HepG2 (cell line): ENCODE results near the gene LCN1. TPM values are rescaled to one million over a fixed set of nuclear protein-coding genes. Genes with fewer than 3 reads are reported as not detected.
A peak's percentile ranks its signal among the peaks of the same experiment; 100 is the strongest.

Source experiments
- CC2D1A ChIP-seq: sonication (generic); formaldehyde crosslinking; IDR thresholded peaks from 2 replicates; pipeline ENCODE4 v1.8.1; 2023; ENCODE audit warnings: mild to moderate bottlenecking, missing genetic modification reagents
- ELF4 ChIP-seq: sonication (generic); formaldehyde crosslinking; IDR thresholded peaks from 2 replicates; pipeline ENCODE4 v1.5.0; 2020; ENCODE audit warnings: missing genetic modification reagents, mild to moderate bottlenecking, moderate library complexity, borderline replicate concordance
- HES4 ChIP-seq: sonication (generic); formaldehyde crosslinking; IDR thresholded peaks from 2 replicates; pipeline ENCODE4 v1.9.0; 2021; ENCODE audit warnings: mild to moderate bottlenecking, missing genetic modification reagents, borderline replicate concordance
- MIER2 ChIP-seq: IDR thresholded peaks from 2 replicates; pipeline ENCODE4 v1.6.1; 2016; ENCODE audit warnings: missing biosample characterization, missing genetic modification reagents
- MYNN ChIP-seq: sonication (generic); formaldehyde crosslinking; IDR thresholded peaks from 2 replicates; pipeline ENCODE4 v1.4.0; 2020; ENCODE audit warnings: mild to moderate bottlenecking, low read depth, missing genetic modification reagents
- RAD21 ChIP-seq: fragments of 450-650 bp; formaldehyde crosslinking; IDR thresholded peaks from 2 replicates; pipeline ENCODE4 v1.5.0; 2020; ENCODE audit warnings: mild to moderate bottlenecking
- SRF ChIP-seq: IDR thresholded peaks from 2 replicates; pipeline ENCODE4 v1.6.1; 2011; ENCODE audit warnings: mild to moderate bottlenecking, low read depth, low read length, moderate library complexity
- TBX2 ChIP-seq: sonication (generic); formaldehyde crosslinking; IDR thresholded peaks from 2 replicates; pipeline ENCODE4 v1.5.0; 2020; ENCODE audit warnings: missing genetic modification reagents, mild to moderate bottlenecking, borderline replicate concordance
- YEATS2 ChIP-seq: sonication (generic); formaldehyde crosslinking; IDR thresholded peaks from 2 replicates; pipeline ENCODE4 v1.4.0; 2020; ENCODE audit warnings: missing genetic modification reagents, borderline replicate concordance
- ZBTB38 ChIP-seq: sonication (generic); formaldehyde crosslinking; IDR thresholded peaks from 2 replicates; pipeline ENCODE4 v1.5.1; 2020; ENCODE audit warnings: mild to moderate bottlenecking, missing genetic modification reagents
- ZEB1 ChIP-seq: IDR thresholded peaks from 2 replicates; pipeline ENCODE4 v1.6.1; 2012; ENCODE audit warnings: mild to moderate bottlenecking, low read depth, inconsistent platforms; ENCODE audit not compliant: insufficient replicate concordance
- ZNF253 ChIP-seq: sonication (generic); formaldehyde crosslinking; IDR thresholded peaks from 2 replicates; pipeline ENCODE4 v1.8.0; 2022; ENCODE audit warnings: mild to moderate bottlenecking, missing genetic modification reagents, borderline replicate concordance
- ZNF264 ChIP-seq: sonication (generic); formaldehyde crosslinking; IDR thresholded peaks from 2 replicates; pipeline ENCODE4 v1.4.0; 2020; ENCODE audit warnings: missing genetic modification reagents
- ZNF792 ChIP-seq: IDR thresholded peaks from 2 replicates; pipeline ENCODE4 v1.6.1; 2016
- polyA plus RNA-seq, 8 experiments: library from polyadenylated mRNA; depleted of rRNA in 3 of 8; stranded (reverse) in 7 of 8; unstranded in 1 of 8; fragments of >200 nt; fragmentation: Illumina TruSeq in 4 of 8; extraction: Trizol in 4 of 8; gene quantifications; 2 replicates each; pipeline versions ENCODE4 v1.2.1 to v1.2.3, GENCODE V29; 2011 to 2016; ENCODE audit warnings: low read depth in 4 of 8, missing spikeins in 1 of 8, mixed read lengths in 1 of 8; ENCODE audit not compliant: insufficient read depth in 1 of 8
- total RNA-seq, 5 experiments: library from RNA; depleted of rRNA; stranded (reverse); fragments of >200 nt; fragmentation: Illumina TruSeq; extraction: Trizol; gene quantifications; 2 replicates each; pipeline ENCODE4 v1.2.3, GENCODE V29; 2016; ENCODE audit warnings: low read depth in 1 of 5
- TF ChIP-seq, protein P1 (sequence below): sonication (generic); formaldehyde crosslinking; IDR thresholded peaks from 2 replicates; pipeline ENCODE4 v1.4.0; 2020; ENCODE audit warnings: missing genetic modification reagents
- TF ChIP-seq, protein P2 (sequence below): sonication (generic); formaldehyde crosslinking; IDR thresholded peaks from 2 replicates; pipeline ENCODE4 v1.4.0; 2020; ENCODE audit warnings: missing genetic modification reagents, borderline replicate concordance
- TF ChIP-seq, protein P3 (sequence below), 2 experiments: sonication (generic) in 1 of 2; formaldehyde crosslinking in 1 of 2; IDR thresholded peaks; 2 replicates each; pipeline versions ENCODE4 v1.6.1 to v1.9.0; 2014 to 2022; ENCODE audit warnings: antibody characterized with exemption in 1 of 2, borderline replicate concordance in 1 of 2, inconsistent platforms in 1 of 2, low read depth in 1 of 2, missing genetic modification reagents in 1 of 2
- TF ChIP-seq, protein P4 (sequence below): sonication (generic); formaldehyde crosslinking; IDR thresholded peaks from 2 replicates; pipeline ENCODE4 v1.8.0; 2022; ENCODE audit warnings: mild to moderate bottlenecking, missing genetic modification reagents, moderate library complexity

LCN1 gene
- total and polyA plus RNA-seq, 2 of the 13 experiments (the other 11 are each of a cell fraction or from before 2014, with no cell fraction given): not detected

DNA sequence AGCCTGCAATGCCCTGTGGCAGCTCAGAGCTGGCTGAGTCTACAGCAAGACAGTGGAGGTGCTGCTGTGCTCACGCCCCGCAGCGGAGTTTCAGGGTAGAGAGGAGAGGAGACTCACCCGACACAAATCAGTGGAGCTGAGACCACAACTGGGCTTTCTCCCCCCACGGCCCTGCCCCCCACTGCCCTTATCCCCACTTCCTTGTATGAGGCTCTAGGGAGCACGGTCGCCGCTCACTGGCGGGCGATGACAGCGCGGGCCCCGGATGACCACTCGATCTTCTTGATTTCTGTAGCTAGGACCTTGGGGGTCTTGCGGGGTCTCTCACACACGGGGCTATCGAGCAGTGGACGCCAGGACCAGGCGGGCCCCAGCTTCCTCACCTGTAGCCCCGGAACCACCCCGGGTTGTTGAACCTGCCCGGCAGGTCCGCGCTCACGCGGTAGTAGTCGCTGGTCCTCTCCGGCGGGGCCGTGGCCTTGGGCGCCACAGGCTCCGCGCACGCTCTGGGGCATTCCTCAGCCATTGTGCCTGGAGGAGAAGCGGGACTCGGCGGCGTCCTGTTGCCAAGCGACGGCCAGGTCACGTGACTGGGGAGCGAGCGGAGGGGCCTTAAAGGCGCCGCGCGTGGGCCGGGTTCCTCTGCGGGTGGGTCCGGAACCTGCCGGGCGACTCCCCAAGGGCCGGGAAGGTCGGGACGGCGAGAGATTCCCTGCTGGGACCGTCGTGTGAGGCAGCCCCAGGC is 21.7 kb upstream of the LCN1 start (continued):
- no peak for TF ChIP-seq ZNF264 (CRISPR knock-in tag)
- TF ChIP-seq MIER2 (CRISPR knock-in tag): no peak
- TF ChIP-seq SRF: no peak
- TF ChIP-seq, protein P1, sequence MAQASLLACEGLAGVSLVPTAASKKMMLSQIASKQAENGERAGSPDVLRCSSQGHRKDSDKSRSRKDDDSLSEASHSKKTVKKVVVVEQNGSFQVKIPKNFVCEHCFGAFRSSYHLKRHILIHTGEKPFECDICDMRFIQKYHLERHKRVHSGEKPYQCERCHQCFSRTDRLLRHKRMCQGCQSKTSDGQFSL (CRISPR knock-in tag): peak; percentile 100
- TF ChIP-seq, protein P2, sequence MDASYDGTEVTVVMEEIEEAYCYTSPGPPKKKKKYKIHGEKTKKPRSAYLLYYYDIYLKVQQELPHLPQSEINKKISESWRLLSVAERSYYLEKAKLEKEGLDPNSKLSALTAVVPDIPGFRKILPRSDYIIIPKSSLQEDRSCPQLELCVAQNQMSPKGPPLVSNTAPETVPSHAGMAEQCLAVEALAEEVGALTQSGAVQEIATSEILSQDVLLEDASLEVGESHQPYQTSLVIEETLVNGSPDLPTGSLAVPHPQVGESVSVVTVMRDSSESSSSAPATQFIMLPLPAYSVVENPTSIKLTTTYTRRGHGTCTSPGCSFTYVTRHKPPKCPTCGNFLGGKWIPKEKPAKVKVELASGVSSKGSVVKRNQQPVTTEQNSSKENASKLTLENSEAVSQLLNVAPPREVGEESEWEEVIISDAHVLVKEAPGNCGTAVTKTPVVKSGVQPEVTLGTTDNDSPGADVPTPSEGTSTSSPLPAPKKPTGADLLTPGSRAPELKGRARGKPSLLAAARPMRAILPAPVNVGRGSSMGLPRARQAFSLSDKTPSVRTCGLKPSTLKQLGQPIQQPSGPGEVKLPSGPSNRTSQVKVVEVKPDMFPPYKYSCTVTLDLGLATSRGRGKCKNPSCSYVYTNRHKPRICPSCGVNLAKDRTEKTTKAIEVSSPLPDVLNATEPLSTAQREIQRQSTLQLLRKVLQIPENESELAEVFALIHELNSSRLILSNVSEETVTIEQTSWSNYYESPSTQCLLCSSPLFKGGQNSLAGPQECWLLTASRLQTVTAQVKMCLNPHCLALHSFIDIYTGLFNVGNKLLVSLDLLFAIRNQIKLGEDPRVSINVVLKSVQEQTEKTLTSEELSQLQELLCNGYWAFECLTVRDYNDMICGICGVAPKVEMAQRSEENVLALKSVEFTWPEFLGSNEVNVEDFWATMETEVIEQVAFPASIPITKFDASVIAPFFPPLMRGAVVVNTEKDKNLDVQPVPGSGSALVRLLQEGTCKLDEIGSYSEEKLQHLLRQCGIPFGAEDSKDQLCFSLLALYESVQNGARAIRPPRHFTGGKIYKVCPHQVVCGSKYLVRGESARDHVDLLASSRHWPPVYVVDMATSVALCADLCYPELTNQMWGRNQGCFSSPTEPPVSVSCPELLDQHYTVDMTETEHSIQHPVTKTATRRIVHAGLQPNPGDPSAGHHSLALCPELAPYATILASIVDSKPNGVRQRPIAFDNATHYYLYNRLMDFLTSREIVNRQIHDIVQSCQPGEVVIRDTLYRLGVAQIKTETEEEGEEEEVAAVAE (CRISPR knock-in tag): 0 out of 2 replicates have a peak, but pooled peaks have one; percentile 46
- 0 out of 2 replicates have a peak, but pooled peaks have one; percentile 39 for TF ChIP-seq YEATS2 (CRISPR knock-in tag)
- 0 out of 2 replicates have a peak, but pooled peaks have one; percentile 71 for TF ChIP-seq MYNN (CRISPR knock-in tag)
- peak; percentile 26 for TF ChIP-seq RAD21 (CRISPR knock-in tag)
- TF ChIP-seq, protein P3, sequence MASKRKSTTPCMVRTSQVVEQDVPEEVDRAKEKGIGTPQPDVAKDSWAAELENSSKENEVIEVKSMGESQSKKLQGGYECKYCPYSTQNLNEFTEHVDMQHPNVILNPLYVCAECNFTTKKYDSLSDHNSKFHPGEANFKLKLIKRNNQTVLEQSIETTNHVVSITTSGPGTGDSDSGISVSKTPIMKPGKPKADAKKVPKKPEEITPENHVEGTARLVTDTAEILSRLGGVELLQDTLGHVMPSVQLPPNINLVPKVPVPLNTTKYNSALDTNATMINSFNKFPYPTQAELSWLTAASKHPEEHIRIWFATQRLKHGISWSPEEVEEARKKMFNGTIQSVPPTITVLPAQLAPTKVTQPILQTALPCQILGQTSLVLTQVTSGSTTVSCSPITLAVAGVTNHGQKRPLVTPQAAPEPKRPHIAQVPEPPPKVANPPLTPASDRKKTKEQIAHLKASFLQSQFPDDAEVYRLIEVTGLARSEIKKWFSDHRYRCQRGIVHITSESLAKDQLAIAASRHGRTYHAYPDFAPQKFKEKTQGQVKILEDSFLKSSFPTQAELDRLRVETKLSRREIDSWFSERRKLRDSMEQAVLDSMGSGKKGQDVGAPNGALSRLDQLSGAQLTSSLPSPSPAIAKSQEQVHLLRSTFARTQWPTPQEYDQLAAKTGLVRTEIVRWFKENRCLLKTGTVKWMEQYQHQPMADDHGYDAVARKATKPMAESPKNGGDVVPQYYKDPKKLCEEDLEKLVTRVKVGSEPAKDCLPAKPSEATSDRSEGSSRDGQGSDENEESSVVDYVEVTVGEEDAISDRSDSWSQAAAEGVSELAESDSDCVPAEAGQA (IDR thresholded peaks at IDR 0.05; ENCODE audit: low read depth): no peak
- TF ChIP-seq, protein P3 (CRISPR knock-in tag; IDR thresholded peaks at IDR 0.05; ENCODE audit: borderline replicate concordance): no peak
- no peak for TF ChIP-seq ZBTB38 (CRISPR knock-in tag)
- no peak for TF ChIP-seq ZNF792 (CRISPR knock-in tag)
- TF ChIP-seq TBX2: peak; percentile 7; the same call in 1 of the 2 replicates
- no peak for TF ChIP-seq CC2D1A (CRISPR knock-in tag)
- peak; percentile 62; the same call in 1 of the 2 replicates for TF ChIP-seq ZNF253 (CRISPR knock-in tag)
- TF ChIP-seq ZEB1: peak; percentile 29
- TF ChIP-seq, protein P4, sequence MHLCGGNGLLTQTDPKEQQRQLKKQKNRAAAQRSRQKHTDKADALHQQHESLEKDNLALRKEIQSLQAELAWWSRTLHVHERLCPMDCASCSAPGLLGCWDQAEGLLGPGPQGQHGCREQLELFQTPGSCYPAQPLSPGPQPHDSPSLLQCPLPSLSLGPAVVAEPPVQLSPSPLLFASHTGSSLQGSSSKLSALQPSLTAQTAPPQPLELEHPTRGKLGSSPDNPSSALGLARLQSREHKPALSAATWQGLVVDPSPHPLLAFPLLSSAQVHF (CRISPR knock-in tag): no peak
- no peak for TF ChIP-seq ELF4 (CRISPR knock-in tag)
- peak; percentile 75; the same call in 1 of the 2 replicates for TF ChIP-seq HES4 (CRISPR knock-in tag)
